HepG2 (cell line): Measurements from ENCODE around the gene TTC5. TPM values are rescaled to one million over a fixed set of nuclear protein-coding genes. Genes with fewer than 3 reads are reported as not detected.

ENCODE experiments used
- HDAC6 ChIP-seq: fragments of 200-600 bp; sonication (generic); IDR thresholded peaks from 2 replicates; pipeline ENCODE4 v1.7.0; 2017; ENCODE audit warnings: mild to moderate bottlenecking, antibody characterized with exemption, low read length, low read depth
- SKIL ChIP-seq: sonication (generic); formaldehyde crosslinking; IDR thresholded peaks from 2 replicates; pipeline ENCODE4 v1.8.0; 2022; ENCODE audit warnings: missing genetic modification reagents, mild to moderate bottlenecking, moderate library complexity, borderline replicate concordance
- SYNCRIP ChIP-seq: fragments of 200-400 bp; formaldehyde crosslinking; IDR thresholded peaks from 2 replicates; pipeline ENCODE4 v1.6.1; 2018; ENCODE audit warnings: mild to moderate bottlenecking, low read depth, low read length; ENCODE audit not compliant: insufficient read depth
- TCF7L2 ChIP-seq: IDR thresholded peaks from 2 replicates; pipeline ENCODE4 v1.6.1; 2011; ENCODE audit warnings: mild to moderate bottlenecking, low read depth, low read length, moderate library complexity
- TIGD3 ChIP-seq: sonication (generic); formaldehyde crosslinking; IDR thresholded peaks from 2 replicates; pipeline ENCODE4 v1.5.1; 2020; ENCODE audit warnings: mild to moderate bottlenecking, missing genetic modification reagents, borderline replicate concordance
- ZFY ChIP-seq: sonication (generic); formaldehyde crosslinking; IDR thresholded peaks from 2 replicates; pipeline ENCODE4 v1.4.0; 2020; ENCODE audit warnings: missing genetic modification reagents
- ZNF496 ChIP-seq: sonication (generic); formaldehyde crosslinking; IDR thresholded peaks from 2 replicates; pipeline ENCODE4 v1.8.1; 2023; ENCODE audit warnings: mild to moderate bottlenecking, moderate library complexity, missing genetic modification reagents; ENCODE audit not compliant: insufficient replicate concordance
- ZNF619 ChIP-seq: sonication (generic); formaldehyde crosslinking; IDR thresholded peaks from 2 replicates; pipeline ENCODE4 v1.4.0; 2020; ENCODE audit warnings: mild to moderate bottlenecking, missing genetic modification reagents
- polyA plus RNA-seq, 8 experiments: library from polyadenylated mRNA; depleted of rRNA in 3 of 8; stranded (reverse) in 7 of 8; unstranded in 1 of 8; fragments of >200 nt; fragmentation: Illumina TruSeq in 4 of 8; extraction: Trizol in 4 of 8; gene quantifications; 2 replicates each; pipeline versions ENCODE4 v1.2.1 to v1.2.3, GENCODE V29; 2011 to 2016; ENCODE audit warnings: low read depth in 4 of 8, missing spikeins in 1 of 8, mixed read lengths in 1 of 8; ENCODE audit not compliant: insufficient read depth in 1 of 8
- total RNA-seq, 5 experiments: library from RNA; depleted of rRNA; stranded (reverse); fragments of >200 nt; fragmentation: Illumina TruSeq; extraction: Trizol; gene quantifications; 2 replicates each; pipeline ENCODE4 v1.2.3, GENCODE V29; 2016; ENCODE audit warnings: low read depth in 1 of 5
- TF ChIP-seq, protein P1 (sequence below): IDR thresholded peaks from 2 replicates; pipeline ENCODE4 v1.6.1; 2016; ENCODE audit warnings: low read depth, missing genetic modification reagents, missing compliant biosample characterization

The TTC5 gene
- total and polyA plus RNA-seq, 2 of the 13 experiments (the other 11 are each of a cell fraction or from before 2014, with no cell fraction given): 8.7 to 28.5 TPM

GRCh38 chr14:20305265-20306078 lies at the start of gene TTC5 (continued):
- TF ChIP-seq TIGD3 (CRISPR knock-in tag) (no peak), ZNF619 (CRISPR knock-in tag) (no peak), SKIL (CRISPR knock-in tag) (no peak), SYNCRIP (no peak), ZNF496 (no peak), ZFY (CRISPR knock-in tag) (peak; percentile 44; the same call in 1 of the 2 replicates), HDAC6 (no peak), TCF7L2 (no peak)
- TF ChIP-seq, protein P1, sequence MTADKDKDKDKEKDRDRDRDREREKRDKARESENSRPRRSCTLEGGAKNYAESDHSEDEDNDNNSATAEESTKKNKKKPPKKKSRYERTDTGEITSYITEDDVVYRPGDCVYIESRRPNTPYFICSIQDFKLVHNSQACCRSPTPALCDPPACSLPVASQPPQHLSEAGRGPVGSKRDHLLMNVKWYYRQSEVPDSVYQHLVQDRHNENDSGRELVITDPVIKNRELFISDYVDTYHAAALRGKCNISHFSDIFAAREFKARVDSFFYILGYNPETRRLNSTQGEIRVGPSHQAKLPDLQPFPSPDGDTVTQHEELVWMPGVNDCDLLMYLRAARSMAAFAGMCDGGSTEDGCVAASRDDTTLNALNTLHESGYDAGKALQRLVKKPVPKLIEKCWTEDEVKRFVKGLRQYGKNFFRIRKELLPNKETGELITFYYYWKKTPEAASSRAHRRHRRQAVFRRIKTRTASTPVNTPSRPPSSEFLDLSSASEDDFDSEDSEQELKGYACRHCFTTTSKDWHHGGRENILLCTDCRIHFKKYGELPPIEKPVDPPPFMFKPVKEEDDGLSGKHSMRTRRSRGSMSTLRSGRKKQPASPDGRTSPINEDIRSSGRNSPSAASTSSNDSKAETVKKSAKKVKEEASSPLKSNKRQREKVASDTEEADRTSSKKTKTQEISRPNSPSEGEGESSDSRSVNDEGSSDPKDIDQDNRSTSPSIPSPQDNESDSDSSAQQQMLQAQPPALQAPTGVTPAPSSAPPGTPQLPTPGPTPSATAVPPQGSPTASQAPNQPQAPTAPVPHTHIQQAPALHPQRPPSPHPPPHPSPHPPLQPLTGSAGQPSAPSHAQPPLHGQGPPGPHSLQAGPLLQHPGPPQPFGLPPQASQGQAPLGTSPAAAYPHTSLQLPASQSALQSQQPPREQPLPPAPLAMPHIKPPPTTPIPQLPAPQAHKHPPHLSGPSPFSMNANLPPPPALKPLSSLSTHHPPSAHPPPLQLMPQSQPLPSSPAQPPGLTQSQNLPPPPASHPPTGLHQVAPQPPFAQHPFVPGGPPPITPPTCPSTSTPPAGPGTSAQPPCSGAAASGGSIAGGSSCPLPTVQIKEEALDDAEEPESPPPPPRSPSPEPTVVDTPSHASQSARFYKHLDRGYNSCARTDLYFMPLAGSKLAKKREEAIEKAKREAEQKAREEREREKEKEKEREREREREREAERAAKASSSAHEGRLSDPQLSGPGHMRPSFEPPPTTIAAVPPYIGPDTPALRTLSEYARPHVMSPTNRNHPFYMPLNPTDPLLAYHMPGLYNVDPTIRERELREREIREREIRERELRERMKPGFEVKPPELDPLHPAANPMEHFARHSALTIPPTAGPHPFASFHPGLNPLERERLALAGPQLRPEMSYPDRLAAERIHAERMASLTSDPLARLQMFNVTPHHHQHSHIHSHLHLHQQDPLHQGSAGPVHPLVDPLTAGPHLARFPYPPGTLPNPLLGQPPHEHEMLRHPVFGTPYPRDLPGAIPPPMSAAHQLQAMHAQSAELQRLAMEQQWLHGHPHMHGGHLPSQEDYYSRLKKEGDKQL (CRISPR knock-in tag): no peak
